Tibial nerve (tissue), 4 donors: Measurements from ENCODE around the gene ACTN1. TPM values are rescaled to one million over a fixed set of nuclear protein-coding genes. Genes with fewer than 3 reads are reported as not detected.

Experiments
- DNase-seq, 2 donors: peaks; one replicate each; pipeline ENCODE4 v3.0.0-alpha.2; 2019; ENCODE audit warnings: low spot score in 2 of 2
- H3K27ac ChIP-seq, 4 donors: fragments of 200-600 bp; sonication (generic) in 3 of 4; one replicate each; pipeline ENCODE4 v1.5.1; 2017 to 2019; ENCODE audit warnings: mild to moderate bottlenecking in 1 of 4
- H3K27me3 ChIP-seq, 2 donors: fragments of 200-600 bp; sonication (generic) in 1 of 2; one replicate each; pipeline versions ENCODE4 v1.5.1 to v1.6.0; 2017 to 2019
- H3K36me3 ChIP-seq, 3 donors: fragments of 200-600 bp; sonication (generic); one replicate each; pipeline ENCODE4 v1.5.1; 2018 to 2019
- H3K4me1 ChIP-seq, 4 donors: fragments of 200-600 bp; sonication (generic) in 3 of 4; one replicate each; pipeline ENCODE4 v1.5.1; 2017 to 2019
- H3K4me3 ChIP-seq, 4 donors: fragments of 200-600 bp; sonication (generic) in 3 of 4; one replicate each; pipeline ENCODE4 v1.5.1; 2017 to 2019; ENCODE audit warnings: mild to moderate bottlenecking in 1 of 4, moderate library complexity in 1 of 4
- H3K9me3 ChIP-seq, 4 donors: fragments of 200-600 bp; sonication (generic) in 3 of 4; one replicate each; pipeline ENCODE4 v1.5.1; 2017 to 2019
- CTCF ChIP-seq, 5 experiments: fragments of 200-600 bp in 3 of 5; fragments of 450-650 bp in 2 of 5; sonication (generic) in 3 of 5; IDR thresholded peaks; one replicate each; pipeline ENCODE4 v1.5.1; 2016 to 2019; ENCODE audit warnings: antibody characterized with exemption in 5 of 5, mild to moderate bottlenecking in 3 of 5, moderate library complexity in 2 of 5
- EP300 ChIP-seq, 2 donors: sonication (generic); formaldehyde crosslinking; IDR thresholded peaks; one replicate each; pipeline ENCODE4 v1.6.1; 2017; ENCODE audit warnings: antibody characterized with exemption in 2 of 2, mild to moderate bottlenecking in 1 of 2
- POLR2A ChIP-seq, 2 donors: fragments of 450-650 bp; IDR thresholded peaks; one replicate each; pipeline ENCODE4 v1.6.1; 2017; ENCODE audit warnings: antibody characterized with exemption in 2 of 2, mild to moderate bottlenecking in 2 of 2, moderate library complexity in 2 of 2
- WGBS, 2 donors: methylation state at CpG; one replicate each; pipeline ENCODE4 v1.1.5; 2018; 5-methylcytosine and 5-hydroxymethylcytosine counted together
- total RNA-seq, 4 donors: library from RNA; depleted of rRNA; stranded (reverse); fragments of >200 nt; gene quantifications; one replicate each; pipeline ENCODE4 v1.1.0, GENCODE V29; 2016

ACTN1 gene
- total RNA-seq, 4 donors from 2014 or later: 130 to 273 (median 152) TPM

GRCh38 chr14:68871392-68871791, 107.7 kb downstream of the ACTN1 start:
- Histone ChIP-seq H3K27ac (no peak overlapping the region), H3K4me1 (no peaks in the 10 kb centered on the region), H3K4me3 (no peak overlapping the region), H3K27me3 (no peaks in the 10 kb centered on the region), H3K36me3 (peaks cover 0 to 51% (median 0%) of the 10 kb centered on the region in 3 donors), H3K9me3 (no peaks in the 10 kb centered on the region)
- no peak for DNase-seq
- 57 to 95% methylated on average over 2 of the region's 2 CpGs for WGBS, 2 donors
- TF ChIP-seq CTCF (IDR thresholded peaks at IDR 0.05): no peak
- no peak for TF ChIP-seq POLR2A (IDR thresholded peaks at IDR 0.05)
- TF ChIP-seq EP300 (IDR thresholded peaks at IDR 0.05): no peak

GRCh38 chr14:68866991-68867533, 112.0 kb downstream of the ACTN1 start:
- Histone ChIP-seq H3K4me3 (no peak overlapping the region), H3K36me3 (peaks cover 0 to 12% (median 0%) of the 10 kb centered on the region in 3 donors), H3K27me3 (no peaks in the 10 kb centered on the region), H3K4me1 (no peaks in the 10 kb centered on the region), H3K9me3 (peaks cover 0 to 10% (median 0%) of the 10 kb centered on the region in 4 donors), H3K27ac (no peak overlapping the region)
- TF ChIP-seq EP300 (IDR thresholded peaks at IDR 0.05): no peak
- no peak for DNase-seq

- DNase-seq: no peak
- no peaks in the 10 kb centered on the region for H3K27me3 ChIP-seq
- H3K4me3 ChIP-seq: no peak overlapping the region
- TF ChIP-seq POLR2A (IDR thresholded peaks at IDR 0.05) (no peak), CTCF (IDR thresholded peaks at IDR 0.05) (no peak), EP300 (IDR thresholded peaks at IDR 0.05) (no peak)
- peaks cover 0 to 3% (median 0%) of the 10 kb centered on the region in 3 donors for H3K36me3 ChIP-seq
- 95 to 97% methylated on average over 2 of the region's 2 CpGs for WGBS, 2 donors
- H3K9me3 ChIP-seq: peaks cover 0 to 10% (median 0%) of the 10 kb centered on the region in 4 donors
- H3K27ac ChIP-seq: no peak overlapping the region
- no peaks in the 10 kb centered on the region for H3K4me1 ChIP-seq
Measured at GRCh38 chr14:68865542-68865941, 113.6 kb downstream of the ACTN1 start.

GRCh38 chr14:68864361-68864750, 114.7 kb downstream of the ACTN1 start:
- peaks cover 0 to 10% (median 0%) of the 10 kb centered on the region in 4 donors for H3K9me3 ChIP-seq
- no peak overlapping the region for H3K4me3 ChIP-seq
- H3K27ac ChIP-seq: no peak overlapping the region
- TF ChIP-seq POLR2A (IDR thresholded peaks at IDR 0.05): no peak
- no peak for DNase-seq
- H3K27me3 ChIP-seq: no peaks in the 10 kb centered on the region
- no peaks in the 10 kb centered on the region for H3K4me1 ChIP-seq
- WGBS, 2 donors: 84 to 88% methylated on average over 6 of the region's 6 CpGs
- peaks cover 0 to 3% (median 0%) of the 10 kb centered on the region in 3 donors for H3K36me3 ChIP-seq

GRCh38 chr14:68863610-68864360, 115.3 kb downstream of the ACTN1 start:
- H3K9me3 ChIP-seq: peaks cover 0 to 10% (median 0%) of the 10 kb centered on the region in 4 donors
- 81 to 88% methylated on average over 13 of the region's 13 CpGs for WGBS, 2 donors
- H3K36me3 ChIP-seq: peaks cover 0 to 3% (median 0%) of the 10 kb centered on the region in 3 donors
- no peak overlapping the region for H3K27ac ChIP-seq
- H3K27me3 ChIP-seq: no peaks in the 10 kb centered on the region
- TF ChIP-seq POLR2A (IDR thresholded peaks at IDR 0.05): no peak
- TF ChIP-seq EP300 (IDR thresholded peaks at IDR 0.05): no peak
- no peak for TF ChIP-seq CTCF (IDR thresholded peaks at IDR 0.05)
- H3K4me1 ChIP-seq: no peaks in the 10 kb centered on the region
- DNase-seq: no peak
- H3K4me3 ChIP-seq: no peak overlapping the region

GRCh38 chr14:68862954-68863594, 116.0 kb downstream of the ACTN1 start:
- Histone ChIP-seq H3K27me3 (no peaks in the 10 kb centered on the region), H3K9me3 (peaks cover 0 to 10% (median 0%) of the 10 kb centered on the region in 4 donors), H3K4me3 (no peak overlapping the region), H3K36me3 (peaks cover 0 to 3% (median 0%) of the 10 kb centered on the region in 3 donors), H3K27ac (no peak overlapping the region), H3K4me1 (no peaks in the 10 kb centered on the region)
- peak; percentile 61 to 90 for DNase-seq
- 0% methylated on average over 2 of the region's 2 CpGs for WGBS, 2 donors
- peak; percentile 61 to 75 (median 62) for TF ChIP-seq CTCF (IDR thresholded peaks at IDR 0.05)
- no peak for TF ChIP-seq EP300 (IDR thresholded peaks at IDR 0.05)
